HG03064 (cell line): ENCODE measurements around the gene CLCA1.

ENCODE experiments used
- ATAC-seq: cut with Tn5 transposase; IDR thresholded peaks from one replicate; pipeline ENCODE4 v1.9.1; 2021; ENCODE audit warnings: low read depth; ENCODE audit not compliant: unreplicated experiment

The CLCA1 gene, protein sequence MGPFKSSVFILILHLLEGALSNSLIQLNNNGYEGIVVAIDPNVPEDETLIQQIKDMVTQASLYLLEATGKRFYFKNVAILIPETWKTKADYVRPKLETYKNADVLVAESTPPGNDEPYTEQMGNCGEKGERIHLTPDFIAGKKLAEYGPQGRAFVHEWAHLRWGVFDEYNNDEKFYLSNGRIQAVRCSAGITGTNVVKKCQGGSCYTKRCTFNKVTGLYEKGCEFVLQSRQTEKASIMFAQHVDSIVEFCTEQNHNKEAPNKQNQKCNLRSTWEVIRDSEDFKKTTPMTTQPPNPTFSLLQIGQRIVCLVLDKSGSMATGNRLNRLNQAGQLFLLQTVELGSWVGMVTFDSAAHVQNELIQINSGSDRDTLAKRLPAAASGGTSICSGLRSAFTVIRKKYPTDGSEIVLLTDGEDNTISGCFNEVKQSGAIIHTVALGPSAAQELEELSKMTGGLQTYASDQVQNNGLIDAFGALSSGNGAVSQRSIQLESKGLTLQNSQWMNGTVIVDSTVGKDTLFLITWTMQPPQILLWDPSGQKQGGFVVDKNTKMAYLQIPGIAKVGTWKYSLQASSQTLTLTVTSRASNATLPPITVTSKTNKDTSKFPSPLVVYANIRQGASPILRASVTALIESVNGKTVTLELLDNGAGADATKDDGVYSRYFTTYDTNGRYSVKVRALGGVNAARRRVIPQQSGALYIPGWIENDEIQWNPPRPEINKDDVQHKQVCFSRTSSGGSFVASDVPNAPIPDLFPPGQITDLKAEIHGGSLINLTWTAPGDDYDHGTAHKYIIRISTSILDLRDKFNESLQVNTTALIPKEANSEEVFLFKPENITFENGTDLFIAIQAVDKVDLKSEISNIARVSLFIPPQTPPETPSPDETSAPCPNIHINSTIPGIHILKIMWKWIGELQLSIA

DNA sequence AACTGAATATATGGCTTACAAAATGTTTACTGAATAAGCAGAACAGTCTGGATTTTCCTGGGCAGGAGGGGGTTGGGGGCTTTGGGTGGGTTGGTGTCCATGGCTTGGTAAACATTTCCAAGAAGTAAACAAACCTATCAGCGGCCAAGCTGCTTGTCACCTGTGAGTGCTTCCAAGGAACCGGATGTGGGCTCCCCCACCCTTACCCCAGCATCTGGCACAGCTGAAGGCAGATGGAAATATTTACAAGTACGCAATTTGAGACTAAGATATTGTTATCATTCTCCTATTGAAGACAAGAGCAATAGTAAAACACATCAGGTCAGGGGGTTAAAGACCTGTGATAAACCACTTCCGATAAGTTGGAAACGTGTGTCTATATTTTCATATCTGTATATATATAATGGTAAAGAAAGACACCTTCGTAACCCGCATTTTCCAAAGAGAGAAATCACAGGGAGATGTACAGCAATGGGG is at the start of gene CLCA1:
Gene CLCA1 (plus strand): TSS at position 427 of the 477 bp plus-strand sequence. CDS start 45 bp downstream, at position 472.
- no peak for ATAC-seq

DNA sequence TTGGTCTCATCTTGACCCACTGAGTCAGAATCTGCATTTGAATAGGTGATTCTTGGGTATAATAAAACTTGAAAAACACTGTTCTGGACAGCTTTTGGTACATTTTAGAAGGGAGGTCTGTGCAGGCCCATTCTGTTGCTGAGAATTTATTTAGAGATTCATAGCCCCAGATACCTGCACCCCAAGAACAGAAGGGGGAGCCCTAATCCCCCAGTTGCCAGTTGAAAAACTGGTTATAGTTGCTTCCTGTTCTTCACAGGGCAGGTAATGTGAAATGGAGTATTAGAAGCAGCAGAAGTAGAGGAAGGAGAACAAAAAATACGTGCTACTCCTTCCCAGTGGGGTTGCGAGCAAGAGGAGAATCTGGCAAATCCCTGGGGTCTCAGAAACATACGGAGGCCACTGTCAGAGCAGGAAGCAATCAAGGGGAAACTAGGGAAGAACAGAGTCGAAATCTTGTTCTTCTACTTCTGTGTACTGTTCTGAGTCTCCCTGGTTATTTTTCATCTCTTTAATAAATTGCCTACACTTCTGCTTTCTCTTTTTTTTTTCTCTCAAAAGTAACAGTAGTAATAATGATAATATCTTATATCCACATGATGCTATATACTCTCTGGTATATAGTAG is 49.3 kb upstream of the CLCA1 start:
- peak; percentile 89 for ATAC-seq

GRCh38 chr1:86421601-86422280 is 47.0 kb upstream of the CLCA1 start:
- no peak for ATAC-seq

DNA sequence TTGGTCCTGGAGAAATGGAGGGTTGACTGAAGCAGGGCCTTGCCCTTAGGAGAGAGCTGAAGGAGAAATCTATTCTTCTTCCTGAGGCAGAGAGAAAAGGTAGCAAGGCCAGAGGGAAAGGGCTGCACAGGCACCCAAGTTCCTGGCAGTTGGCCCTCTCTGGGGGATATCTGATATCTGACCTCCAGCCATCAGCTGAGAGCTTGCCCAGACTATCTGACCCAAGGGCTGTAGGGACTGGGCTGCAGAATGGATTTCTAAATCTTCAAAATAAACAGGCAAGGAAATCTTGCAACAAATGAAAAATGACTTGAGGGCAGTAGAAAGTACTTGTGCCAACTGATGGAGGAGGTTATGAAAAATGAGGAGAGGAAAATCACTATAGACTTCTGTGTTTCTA is 45.3 kb upstream of the CLCA1 start:
- ATAC-seq = no peak

DNA sequence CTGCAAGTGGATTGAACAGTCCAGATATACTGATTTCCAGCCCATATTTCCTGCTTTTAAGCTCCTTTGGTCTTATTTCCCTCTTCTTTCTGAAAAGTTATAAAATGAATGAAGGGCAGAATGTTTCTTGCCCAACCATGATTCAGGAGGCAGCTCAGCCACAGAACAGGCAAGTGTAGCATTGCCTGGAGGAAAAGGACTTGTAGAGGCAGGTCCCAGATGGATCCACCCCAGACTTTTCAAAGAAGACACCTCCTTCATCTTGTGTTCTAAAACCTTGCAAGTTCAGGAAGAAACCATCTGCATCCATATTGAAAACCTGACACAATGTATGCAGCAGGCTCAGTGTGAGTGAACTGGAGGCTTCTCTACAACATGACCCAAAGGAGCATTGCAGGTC is 44.9 kb upstream of the CLCA1 start, which contains the start of gene CLCA2:
Gene CLCA2 (plus strand): TSS at position 299 of the 400 bp plus-strand sequence. CDS start 77 bp downstream, at position 376.
- no peak for ATAC-seq

DNA sequence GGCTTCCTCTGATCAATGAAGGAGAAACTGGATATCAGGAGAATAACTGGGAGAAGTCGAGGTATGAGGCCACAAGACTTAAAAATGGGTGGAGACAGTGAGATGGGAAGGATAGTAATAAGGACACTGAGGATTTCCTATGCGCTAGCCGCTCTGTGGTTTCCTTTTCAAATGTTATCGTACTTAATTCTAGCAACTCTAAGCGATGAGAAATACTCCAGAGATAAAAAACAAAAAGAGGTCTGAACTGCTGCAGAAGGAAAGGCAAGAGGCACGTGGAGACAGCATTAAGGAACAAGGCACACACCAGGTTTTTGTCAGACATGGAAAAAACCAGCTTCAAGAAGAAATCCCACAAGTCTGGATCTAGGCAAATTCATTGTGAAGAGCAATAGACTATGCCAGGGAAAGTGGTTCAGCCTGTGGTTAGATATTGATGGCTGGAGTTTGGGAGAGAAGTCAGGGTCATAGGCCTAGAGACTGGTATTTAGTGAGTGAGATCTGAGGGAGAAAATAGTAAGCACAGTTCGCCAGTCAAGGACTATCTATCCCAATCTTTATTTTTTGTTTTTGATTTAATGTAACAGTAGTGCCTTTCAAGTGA is 39.5 kb upstream of the CLCA1 start:
- no peak for ATAC-seq

GRCh38 chr1:86429835-86430234 is 38.9 kb upstream of the CLCA1 start:
- no peak for ATAC-seq

DNA sequence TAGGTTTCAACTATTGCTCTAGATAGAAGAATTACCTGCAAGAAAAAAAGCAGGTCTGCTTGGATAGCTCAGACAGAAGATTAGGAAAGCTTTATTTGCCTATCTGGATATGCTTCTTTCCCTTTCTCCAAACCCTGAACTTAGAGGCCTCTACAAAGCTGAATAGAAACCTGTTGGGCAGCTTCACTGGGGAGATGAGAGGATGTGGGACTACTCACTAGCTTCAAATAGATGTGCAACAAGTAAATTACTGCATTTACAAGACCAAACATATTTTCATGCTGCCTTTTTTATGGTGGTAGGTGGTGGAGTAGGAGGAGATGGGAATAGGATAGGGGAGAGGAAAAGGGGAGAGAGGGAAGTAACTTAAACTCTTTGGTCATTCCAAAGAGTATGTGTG is 38.4 kb upstream of the CLCA1 start:
- ATAC-seq = no peak

GRCh38 chr1:86434059-86434458 is 34.7 kb upstream of the CLCA1 start:
- no peak for ATAC-seq

DNA sequence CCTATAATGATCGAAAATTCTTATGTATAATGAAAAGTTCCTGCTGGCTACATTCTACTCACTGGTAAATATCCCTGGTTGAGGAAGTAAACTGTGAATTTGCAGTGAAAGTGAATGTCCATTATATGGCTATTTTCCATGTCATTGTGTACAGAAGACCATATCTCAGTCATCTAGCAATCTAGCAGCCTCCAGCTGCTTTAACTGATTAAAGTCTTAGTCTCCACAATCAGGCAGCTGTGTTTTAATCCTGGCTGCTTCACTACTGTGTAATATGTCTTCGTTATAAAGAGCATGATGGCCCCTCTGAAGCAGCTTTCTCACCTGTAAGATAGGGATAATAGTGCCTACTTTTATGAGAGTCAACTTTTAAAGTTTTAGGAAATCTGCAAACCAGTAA is 33.4 kb upstream of the CLCA1 start:
- ATAC-seq = no peak

DNA sequence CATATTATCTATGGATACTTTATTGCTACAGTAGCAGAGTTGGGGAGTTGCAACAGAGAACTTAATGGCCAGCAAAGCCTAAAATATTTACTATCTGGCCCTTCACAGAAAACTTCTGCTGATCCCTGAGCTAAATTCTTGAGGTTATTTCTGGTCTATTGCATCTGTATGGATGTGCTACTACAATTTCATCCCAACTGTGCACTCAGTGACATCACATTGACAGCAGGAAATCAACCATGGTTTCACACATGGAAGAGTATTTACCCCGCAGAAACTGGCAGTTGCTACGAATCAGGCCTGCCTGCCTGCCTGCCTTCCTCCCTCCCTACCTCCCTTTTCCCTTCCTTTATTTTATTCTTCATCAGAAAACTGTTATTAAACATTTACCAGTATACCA is 32.7 kb upstream of the CLCA1 start:
- no peak for ATAC-seq

- ATAC-seq = no peak
Observed at GRCh38 chr1:86441581-86441980, 27.1 kb upstream of the CLCA1 start.

DNA sequence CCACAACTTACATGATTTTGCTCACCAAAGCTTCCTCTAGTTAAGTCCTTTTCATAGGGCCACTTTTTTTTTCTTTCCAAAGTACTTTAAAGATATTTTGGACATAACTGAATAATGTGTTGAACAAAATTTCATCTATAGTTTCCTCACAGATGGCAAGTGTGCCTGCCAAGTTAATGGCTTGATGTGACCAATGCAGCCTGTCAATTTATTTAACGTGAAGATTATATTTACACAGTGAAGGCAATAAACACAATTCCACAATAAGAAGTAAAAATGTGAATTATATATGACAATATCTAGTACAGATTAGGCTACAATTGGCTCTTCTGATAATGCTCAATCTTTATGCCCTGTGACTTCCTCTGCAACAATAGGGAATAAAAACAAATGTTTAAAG is 26.7 kb upstream of the CLCA1 start:
- ATAC-seq = no peak

DNA sequence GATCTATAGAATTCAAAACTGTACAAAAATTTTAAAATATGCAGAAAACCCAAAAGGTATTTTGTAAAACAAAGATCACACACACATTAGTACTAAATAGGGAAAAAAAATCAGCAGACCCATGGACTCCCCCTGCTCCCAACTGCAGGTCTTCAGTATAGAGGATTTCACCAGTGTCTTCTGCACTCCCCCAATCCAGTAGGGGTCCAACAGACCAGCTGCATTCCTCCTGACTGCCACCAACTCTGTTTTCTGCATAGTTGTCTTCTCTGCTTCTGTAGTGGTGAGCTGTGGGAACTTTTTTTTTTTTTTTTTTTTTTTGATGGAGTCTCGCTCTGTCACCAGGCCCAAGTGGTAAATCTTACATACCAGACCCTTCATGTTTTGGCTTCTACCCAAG is 22.8 kb upstream of the CLCA1 start:
- ATAC-seq = no peak

- no peak for ATAC-seq
Observed at GRCh38 chr1:86447198-86447790, 21.4 kb upstream of the CLCA1 start.

DNA sequence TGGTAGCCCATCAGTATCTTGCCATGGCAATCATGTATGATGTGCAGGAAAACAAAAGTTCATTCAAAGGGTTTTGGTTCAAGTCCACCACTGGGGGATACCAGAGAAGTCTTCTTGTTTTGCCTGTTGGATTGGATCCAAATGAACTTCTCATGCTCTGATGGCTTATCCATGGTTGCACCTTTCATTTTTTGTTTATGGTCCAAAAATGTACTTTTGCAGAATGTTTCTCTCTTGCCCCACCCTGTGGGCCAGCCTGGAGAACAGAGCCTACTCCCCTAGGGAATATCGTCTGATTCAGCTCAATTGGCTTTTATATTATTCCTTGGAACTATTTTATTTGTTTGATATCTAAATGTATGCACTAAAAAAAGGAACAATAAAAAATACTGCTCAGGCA is 20.1 kb upstream of the CLCA1 start:
- no peak for ATAC-seq

DNA sequence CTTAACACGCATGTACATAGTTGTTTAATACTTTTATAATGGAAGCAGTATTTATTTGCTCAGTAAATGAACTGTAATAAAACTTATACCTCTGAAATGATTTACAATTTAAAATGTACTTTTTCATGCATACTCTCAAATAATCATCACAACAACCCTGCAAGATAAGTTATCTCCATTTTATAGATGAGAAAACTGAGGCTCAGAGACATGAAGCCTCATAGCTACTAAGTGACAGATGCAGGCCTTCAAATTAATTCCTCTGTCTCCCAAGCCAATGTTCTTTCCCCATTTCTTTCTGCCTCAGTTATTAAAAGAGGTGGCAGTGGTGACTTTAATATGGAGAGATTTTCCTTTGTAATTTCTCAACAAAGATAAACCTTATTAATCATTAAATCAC is 19.6 kb upstream of the CLCA1 start:
- no peak for ATAC-seq

- ATAC-seq = no peak
Observed at GRCh38 chr1:86450847-86451246, 17.9 kb upstream of the CLCA1 start.

GRCh38 chr1:86453664-86454063 is 15.1 kb upstream of the CLCA1 start:
- no peak for ATAC-seq

GRCh38 chr1:86455073-86455472 is 13.7 kb upstream of the CLCA1 start:
- no peak for ATAC-seq
